Measurements from ENCODE around the gene CALML6.

Gene CALML6

GRCh38 chr1:1964811-1965210, 49.8 kb downstream of the CALML6 start:
- no peak for DNase-seq (ENCODE audit: low read depth)
- H3K4me3 ChIP-seq (ENCODE audit: low read depth, low read length) = no peak overlapping the region
- TF ChIP-seq, protein P1, sequence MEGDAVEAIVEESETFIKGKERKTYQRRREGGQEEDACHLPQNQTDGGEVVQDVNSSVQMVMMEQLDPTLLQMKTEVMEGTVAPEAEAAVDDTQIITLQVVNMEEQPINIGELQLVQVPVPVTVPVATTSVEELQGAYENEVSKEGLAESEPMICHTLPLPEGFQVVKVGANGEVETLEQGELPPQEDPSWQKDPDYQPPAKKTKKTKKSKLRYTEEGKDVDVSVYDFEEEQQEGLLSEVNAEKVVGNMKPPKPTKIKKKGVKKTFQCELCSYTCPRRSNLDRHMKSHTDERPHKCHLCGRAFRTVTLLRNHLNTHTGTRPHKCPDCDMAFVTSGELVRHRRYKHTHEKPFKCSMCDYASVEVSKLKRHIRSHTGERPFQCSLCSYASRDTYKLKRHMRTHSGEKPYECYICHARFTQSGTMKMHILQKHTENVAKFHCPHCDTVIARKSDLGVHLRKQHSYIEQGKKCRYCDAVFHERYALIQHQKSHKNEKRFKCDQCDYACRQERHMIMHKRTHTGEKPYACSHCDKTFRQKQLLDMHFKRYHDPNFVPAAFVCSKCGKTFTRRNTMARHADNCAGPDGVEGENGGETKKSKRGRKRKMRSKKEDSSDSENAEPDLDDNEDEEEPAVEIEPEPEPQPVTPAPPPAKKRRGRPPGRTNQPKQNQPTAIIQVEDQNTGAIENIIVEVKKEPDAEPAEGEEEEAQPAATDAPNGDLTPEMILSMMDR (IDR thresholded peaks at IDR 0.05; ENCODE audit: control insufficient read depth, extremely low read depth, insufficient read depth) = no peak

GRCh38 chr1:1965546-1965945, 50.5 kb downstream of the CALML6 start:
- no peak overlapping the region for H3K4me3 ChIP-seq (ENCODE audit: low read depth, low read length)
- DNase-seq (ENCODE audit: low read depth) = no peak
- TF ChIP-seq, protein P1 (IDR thresholded peaks at IDR 0.05; ENCODE audit: control insufficient read depth, extremely low read depth, insufficient read depth) = no peak

DNA sequence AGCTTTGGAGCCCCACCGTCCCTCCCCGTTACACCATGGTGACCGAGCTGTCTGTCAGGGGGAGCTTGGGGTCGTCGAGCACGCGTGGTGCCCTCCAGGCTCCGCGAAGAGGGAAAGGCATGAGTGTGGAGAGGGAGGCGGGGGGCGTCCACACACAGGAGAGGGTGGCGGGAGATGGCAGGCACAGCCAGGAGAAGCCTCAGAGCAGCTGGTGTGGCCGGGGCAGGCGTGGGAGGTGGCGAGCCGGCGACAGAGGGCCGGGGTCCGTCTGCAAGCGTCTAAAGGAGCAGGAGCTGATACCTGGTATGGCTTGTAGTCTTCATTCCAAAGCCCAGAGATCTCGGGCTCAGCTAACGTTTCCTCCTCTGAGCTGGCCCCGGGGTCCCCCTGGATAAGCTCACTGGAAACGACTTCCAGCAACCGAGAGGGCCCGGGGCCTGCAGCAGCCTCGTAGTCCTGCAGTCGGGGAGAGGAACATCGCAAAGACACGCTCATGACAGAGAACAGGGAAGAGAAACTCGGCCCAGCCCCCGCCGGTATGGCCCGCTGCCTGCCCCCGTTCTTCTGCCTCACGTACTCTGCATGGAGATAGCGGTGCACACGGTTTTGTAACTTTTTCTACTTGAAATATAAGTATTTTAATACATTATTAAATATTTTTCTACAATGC, 51.1 kb downstream of the CALML6 start:
- no peak overlapping the region for H3K4me3 ChIP-seq (ENCODE audit: low read depth, low read length)
- DNase-seq (ENCODE audit: low read depth) = no peak
- TF ChIP-seq, protein P1 (IDR thresholded peaks at IDR 0.05; ENCODE audit: control insufficient read depth, extremely low read depth, insufficient read depth) = no peak
